GM18526 (cell line): ENCODE results near the gene DRC7.

ENCODE experiments used
- POLR2A ChIP-seq: IDR thresholded peaks from 3 replicates; pipeline ENCODE4 v1.6.1; 2011; ENCODE audit not compliant: insufficient read length; ENCODE audit errors: extremely low read depth

DRC7 gene

DNA sequence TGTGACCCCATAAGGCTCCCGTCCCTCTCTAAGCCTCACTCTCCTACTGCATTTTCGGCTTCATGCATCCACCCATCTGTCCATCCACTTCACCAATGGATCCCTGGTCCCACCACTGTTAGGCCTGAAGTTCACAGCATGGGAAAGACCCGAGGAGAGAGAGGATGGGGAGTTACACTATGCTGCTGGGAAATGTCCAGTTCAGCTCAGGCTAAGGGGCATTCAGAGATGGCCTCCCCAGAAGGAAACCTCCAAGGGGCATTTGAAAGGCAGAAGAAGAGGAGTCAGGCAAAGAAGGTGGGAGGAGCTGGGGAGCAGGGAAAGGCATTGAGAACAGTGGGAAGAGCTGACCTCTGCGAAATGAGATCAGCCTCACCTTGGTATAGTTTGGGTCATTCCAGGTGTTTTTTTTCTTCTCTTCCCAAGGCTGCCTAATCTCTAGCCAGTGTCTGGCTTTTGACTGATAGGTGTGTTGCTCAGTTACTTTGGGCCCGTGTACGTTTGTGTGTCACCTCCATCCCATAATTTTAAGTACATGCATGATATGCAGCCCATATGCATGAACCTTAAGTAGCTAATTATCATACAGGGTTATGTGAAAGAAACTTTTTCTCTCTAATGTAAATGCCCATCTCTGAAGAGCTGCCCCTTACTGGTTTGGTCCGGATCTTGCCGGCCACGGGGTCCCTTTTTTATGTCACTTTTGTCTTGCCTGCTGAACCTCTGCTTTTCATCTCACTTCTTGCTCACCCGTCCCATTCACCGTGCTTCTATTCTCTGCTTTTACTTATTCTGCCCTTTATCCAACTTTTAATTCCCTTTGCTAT lies 11.6 kb upstream of the DRC7 start:
- no peak for TF ChIP-seq POLR2A

GRCh38 chr16:57683636-57684545 lies 10.7 kb upstream of the DRC7 start:
- no peak for TF ChIP-seq POLR2A

DNA sequence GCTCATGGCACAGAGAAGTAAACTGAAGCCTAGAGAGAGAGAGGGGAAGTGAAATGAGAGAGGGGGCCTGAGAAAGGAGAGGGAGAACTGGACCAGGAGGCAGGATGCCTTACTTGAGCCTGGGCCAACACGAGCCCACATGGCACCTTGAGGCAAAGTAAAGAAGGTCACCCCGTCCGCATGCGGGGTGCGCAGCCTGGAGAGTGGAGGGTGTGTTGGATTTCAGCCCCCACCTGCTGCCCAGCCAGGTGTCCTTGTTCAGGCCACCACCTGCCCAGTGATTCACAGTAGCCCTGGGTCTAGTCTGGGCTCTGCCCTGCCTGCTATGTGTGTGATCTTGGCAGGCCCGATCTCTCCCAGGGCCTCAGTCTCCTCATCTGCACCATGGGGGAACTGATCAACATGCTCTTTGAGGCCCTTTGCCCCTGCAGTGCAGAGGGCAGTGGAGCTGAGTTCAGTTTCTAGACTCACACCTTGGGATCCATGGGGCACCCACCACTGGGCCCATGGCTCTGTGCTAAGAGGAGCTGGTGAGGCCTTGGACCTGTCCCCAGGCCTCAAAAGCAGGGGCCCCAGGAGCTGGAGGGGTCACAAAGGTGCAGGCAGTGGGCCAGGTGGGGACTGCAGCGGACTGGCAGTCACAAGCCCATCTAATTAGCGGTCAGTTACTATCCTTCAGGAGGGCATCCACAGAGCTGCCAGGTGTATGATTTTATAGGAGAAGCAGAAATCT lies 9.8 kb upstream of the DRC7 start:
- TF ChIP-seq POLR2A = no peak

DNA sequence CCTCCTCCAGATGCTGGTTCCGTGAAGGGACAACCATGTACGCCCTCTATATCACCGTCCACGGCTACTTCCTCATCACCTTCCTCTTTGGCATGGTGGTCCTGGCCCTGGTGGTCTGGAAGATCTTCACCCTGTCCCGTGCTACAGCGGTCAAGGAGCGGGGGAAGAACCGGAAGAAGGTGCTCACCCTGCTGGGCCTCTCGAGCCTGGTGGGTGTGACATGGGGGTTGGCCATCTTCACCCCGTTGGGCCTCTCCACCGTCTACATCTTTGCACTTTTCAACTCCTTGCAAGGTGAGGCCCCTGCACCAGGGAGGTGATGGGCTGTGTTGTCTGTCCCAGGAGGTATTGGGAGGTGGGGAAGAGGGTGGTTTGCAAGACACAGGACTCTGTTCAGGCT lies 9.0 kb upstream of the DRC7 start:
- TF ChIP-seq POLR2A = no peak

DNA sequence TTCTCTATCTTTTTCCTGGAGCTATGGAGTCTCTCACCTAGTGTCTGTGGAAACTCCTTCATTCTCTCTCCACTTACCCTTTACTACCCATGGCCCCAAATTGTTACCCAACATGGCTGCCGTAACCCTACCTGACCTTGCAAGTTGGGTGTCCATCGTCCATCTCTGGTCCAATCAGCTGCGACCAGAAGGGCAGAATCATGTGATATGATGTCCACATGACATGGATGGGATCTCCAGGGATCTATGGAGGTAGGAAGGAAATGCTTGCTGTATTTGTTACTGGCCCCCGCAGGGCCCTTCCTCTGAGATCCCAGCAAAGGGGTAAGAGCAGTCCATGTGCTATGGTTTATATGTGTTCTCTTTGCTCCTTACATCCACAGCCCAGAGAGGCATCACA lies 8.0 kb upstream of the DRC7 start:
- TF ChIP-seq POLR2A = no peak

DNA sequence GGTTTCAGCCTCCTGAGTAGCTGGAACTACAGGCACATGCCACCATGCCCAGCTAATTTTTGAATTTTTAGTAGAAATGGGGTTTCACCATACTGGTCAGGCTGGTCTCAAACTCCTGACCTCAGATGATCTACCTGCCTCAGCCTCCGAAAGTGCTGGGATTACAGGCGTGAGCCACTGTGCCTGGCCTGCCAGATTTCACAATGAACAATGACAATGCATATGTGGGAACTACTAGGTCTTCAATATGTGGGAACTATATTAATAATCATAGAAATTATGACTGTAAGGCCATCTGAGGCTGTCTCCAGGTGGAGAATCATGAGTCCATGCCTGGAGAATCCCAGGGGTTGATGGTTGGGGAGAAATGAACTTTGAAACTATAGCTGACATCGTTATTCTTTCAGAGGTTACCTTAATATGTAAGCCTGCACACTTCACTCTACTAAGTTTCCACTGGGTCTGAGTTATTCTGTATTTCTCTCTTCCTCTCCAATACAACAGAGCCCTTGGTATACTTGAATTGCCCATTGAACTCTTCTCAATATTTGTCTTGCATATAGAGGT lies 7.2 kb upstream of the DRC7 start:
- no peak for TF ChIP-seq POLR2A

GRCh38 chr16:57688487-57688986 lies 6.1 kb upstream of the DRC7 start:
- no peak for TF ChIP-seq POLR2A

DNA sequence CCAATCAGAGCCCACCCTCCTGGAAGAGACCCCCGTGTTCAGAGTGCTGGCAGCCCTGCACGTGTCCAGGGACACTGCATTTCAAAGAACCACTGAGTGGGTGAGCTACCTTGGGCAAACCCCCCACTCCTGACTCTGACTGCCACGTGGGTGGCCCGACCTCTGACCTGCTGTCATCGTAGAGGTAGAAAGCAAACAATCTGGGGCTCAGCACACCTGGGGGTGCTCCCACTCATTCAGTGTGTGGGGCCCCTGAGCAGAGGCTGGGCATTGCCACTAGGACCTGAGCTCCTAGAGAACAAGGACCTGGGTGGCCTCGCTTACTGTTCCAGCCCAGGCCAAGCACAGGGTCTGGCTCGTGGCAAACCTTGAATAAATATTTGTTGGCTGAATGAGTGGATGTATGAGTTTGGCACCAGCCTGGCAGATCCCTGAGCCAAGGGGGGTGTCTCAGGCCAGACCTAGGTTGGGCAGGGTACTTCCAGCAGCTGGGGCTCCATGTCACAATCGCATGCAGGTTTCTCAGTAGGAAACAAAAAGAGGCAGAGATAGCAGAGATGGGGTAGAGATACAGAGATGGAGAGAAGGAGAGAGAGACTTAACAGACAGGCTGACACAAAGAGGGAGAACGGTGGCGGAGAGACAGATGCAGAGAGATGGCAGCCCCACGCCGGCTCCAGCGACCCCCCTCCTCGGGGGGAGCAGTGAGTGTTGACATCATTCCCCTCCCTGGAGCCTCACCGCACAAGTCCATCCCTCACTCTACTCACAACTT lies 5.4 kb upstream of the DRC7 start:
- TF ChIP-seq POLR2A = no peak

DNA sequence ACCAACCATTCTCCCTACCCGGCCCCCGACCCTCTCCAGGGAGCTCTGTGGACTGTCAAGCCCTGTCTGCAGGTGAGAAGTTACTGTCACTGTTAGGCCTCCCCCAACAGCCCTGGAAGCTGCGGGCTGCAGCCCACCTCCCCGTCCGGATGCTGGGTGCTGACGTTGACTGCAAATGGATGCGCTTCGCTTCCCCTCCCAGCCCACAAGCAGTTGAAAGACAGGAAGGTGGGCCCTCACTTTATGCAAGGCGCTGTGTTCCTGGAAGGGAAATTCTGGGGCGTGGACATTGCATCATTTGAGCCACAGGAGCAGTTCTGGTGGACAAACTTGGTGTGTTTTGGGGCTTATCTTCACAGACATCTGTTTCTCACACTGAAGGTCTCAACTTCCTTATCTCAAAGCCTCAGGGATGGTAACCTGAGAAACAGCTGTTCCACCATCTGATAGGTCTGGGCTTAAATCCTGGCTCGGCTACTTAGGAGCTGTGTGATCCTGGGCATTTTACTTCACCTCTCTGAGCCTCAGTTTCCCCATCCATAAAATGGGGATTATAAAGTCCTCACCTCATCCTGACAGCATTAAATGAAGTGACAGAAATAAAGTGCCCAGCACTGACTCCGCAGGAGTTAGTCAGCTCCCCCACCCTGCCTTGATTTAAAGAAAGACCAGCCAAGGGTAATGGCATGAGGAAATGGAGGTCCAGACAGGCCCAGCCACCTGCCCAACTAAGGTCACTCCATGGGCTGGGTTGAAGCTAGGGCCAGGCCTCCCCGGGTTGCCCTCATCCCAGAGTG lies 4.6 kb upstream of the DRC7 start:
- no peak for TF ChIP-seq POLR2A

GRCh38 chr16:57690782-57691471 lies 3.7 kb upstream of the DRC7 start:
- no peak for TF ChIP-seq POLR2A

DNA sequence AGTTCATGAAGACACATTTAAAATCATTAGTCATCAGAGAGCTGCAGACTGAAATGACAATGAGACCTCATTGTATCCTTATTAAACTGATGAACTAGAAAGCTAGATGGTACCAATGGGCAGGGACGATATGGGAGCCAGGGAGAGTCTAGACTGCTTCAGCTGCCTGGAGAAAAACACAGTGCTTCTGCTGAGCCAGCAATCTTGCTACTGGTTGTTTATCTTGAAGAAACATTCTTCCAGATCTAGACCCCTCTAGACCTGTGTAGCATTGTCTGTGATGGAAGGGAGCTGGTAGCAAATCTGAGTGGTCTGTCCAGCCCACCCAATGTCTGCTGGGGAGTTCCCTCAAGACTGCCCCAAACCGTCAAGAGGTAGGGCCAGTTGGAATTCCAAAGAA lies 2.0 kb upstream of the DRC7 start:
- no peak for TF ChIP-seq POLR2A

- no peak for TF ChIP-seq POLR2A
Measured at GRCh38 chr16:57693550-57693949, 1.1 kb upstream of the DRC7 start.

GRCh38 chr16:57694231-57694724 lies 328 bp upstream of the DRC7 start:
- no peak for TF ChIP-seq POLR2A
